DMS79 treated with DMSO at 0.1 percent for 48 hours (cell line): ENCODE results near the gene PIP5K1C.

ENCODE experiments used
- DNase-seq: peaks from one replicate; lab custom pipeline; 2025; lab: John Stamatoyannopoulos, UW

Gene PIP5K1C

GRCh38 chr19:3694361-3695123 is 5.7 kb downstream of the PIP5K1C start:
- DNase-seq = no peak

- DNase-seq = no peak
Measured at GRCh38 chr19:3693025-3693925, 7.0 kb downstream of the PIP5K1C start.

- DNase-seq = no peak
Measured at GRCh38 chr19:3692141-3693024, 7.9 kb downstream of the PIP5K1C start.

GRCh38 chr19:3691726-3692125 is 8.5 kb downstream of the PIP5K1C start:
- no peak for DNase-seq

GRCh38 chr19:3691372-3691716 is 8.9 kb downstream of the PIP5K1C start:
- DNase-seq = no peak

GRCh38 chr19:3690551-3691371 is 9.5 kb downstream of the PIP5K1C start:
- no peak for DNase-seq

GRCh38 chr19:3687774-3688706 is 12.2 kb downstream of the PIP5K1C start:
- peak; percentile 30 for DNase-seq

- no peak for DNase-seq
Measured at GRCh38 chr19:3687393-3687773, 12.9 kb downstream of the PIP5K1C start.

GRCh38 chr19:3684817-3685410 is 15.4 kb downstream of the PIP5K1C start:
- DNase-seq = no peak

- DNase-seq = no peak
Measured at GRCh38 chr19:3684054-3684816, 16.0 kb downstream of the PIP5K1C start.

GRCh38 chr19:3683405-3684053 is 16.7 kb downstream of the PIP5K1C start:
- DNase-seq = no peak

- no peak for DNase-seq
Measured at GRCh38 chr19:3682741-3683404, 17.4 kb downstream of the PIP5K1C start.

- no peak for DNase-seq
Measured at GRCh38 chr19:3682286-3682685, 18.0 kb downstream of the PIP5K1C start.

- DNase-seq = no peak
Measured at GRCh38 chr19:3680939-3681338, 19.3 kb downstream of the PIP5K1C start.

- DNase-seq = no peak
Measured at GRCh38 chr19:3679581-3679980, 20.7 kb downstream of the PIP5K1C start.

- no peak for DNase-seq
Measured at GRCh38 chr19:3679138-3679537, 21.1 kb downstream of the PIP5K1C start.

- no peak for DNase-seq
Measured at GRCh38 chr19:3678188-3678587, 22.1 kb downstream of the PIP5K1C start.
